Transverse colon (tissue), 3 donors: Measurements from ENCODE around the gene S100A7A.

Source experiments
- EP300 ChIP-seq: sonication (generic); formaldehyde crosslinking; IDR thresholded peaks from one replicate; pipeline ENCODE4 v1.6.1; 2017; ENCODE audit warnings: antibody characterized with exemption, low read depth
- POLR2A ChIP-seq: fragments of 450-650 bp; IDR thresholded peaks from one replicate; pipeline ENCODE4 v1.6.1; 2016; ENCODE audit warnings: antibody characterized with exemption, mild to moderate bottlenecking, moderate library complexity
- TF ChIP-seq, protein P1 (sequence below), 5 experiments: fragments of 200-600 bp in 3 of 5; fragments of 450-650 bp in 2 of 5; sonication (generic) in 3 of 5; IDR thresholded peaks; 1 replicate in 2 of 5; 2 replicates in 3 of 5; pipeline ENCODE4 v1.5.1; 2016 to 2017; ENCODE audit warnings: antibody characterized with exemption in 5 of 5, inconsistent platforms in 3 of 5, mild to moderate bottlenecking in 2 of 5, moderate library complexity in 1 of 5

GRCh38 chr1:153368495-153368894 lies 47.8 kb upstream of the S100A7A start:
- TF ChIP-seq, protein P1, sequence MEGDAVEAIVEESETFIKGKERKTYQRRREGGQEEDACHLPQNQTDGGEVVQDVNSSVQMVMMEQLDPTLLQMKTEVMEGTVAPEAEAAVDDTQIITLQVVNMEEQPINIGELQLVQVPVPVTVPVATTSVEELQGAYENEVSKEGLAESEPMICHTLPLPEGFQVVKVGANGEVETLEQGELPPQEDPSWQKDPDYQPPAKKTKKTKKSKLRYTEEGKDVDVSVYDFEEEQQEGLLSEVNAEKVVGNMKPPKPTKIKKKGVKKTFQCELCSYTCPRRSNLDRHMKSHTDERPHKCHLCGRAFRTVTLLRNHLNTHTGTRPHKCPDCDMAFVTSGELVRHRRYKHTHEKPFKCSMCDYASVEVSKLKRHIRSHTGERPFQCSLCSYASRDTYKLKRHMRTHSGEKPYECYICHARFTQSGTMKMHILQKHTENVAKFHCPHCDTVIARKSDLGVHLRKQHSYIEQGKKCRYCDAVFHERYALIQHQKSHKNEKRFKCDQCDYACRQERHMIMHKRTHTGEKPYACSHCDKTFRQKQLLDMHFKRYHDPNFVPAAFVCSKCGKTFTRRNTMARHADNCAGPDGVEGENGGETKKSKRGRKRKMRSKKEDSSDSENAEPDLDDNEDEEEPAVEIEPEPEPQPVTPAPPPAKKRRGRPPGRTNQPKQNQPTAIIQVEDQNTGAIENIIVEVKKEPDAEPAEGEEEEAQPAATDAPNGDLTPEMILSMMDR (IDR thresholded peaks at IDR 0.05) = no peak
- TF ChIP-seq POLR2A = no peak
- no peak for TF ChIP-seq EP300
